Stimulated activated CD4-positive, alpha-beta T cell treated with anti-CD3 and anti-CD28 coated beads, Interleukin-1b, Interleukin-23, amount 100 ng/mL, for 24 hours (primary cell): ENCODE data around the gene PLD1.

Experiments
- DNase-seq, 4 experiments: peaks; one replicate each; pipeline ENCODE4 v3.0.0-alpha.2; 2020; ENCODE audit warnings: low read depth in 4 of 4, low spot score in 1 of 4

The PLD1 gene

DNA sequence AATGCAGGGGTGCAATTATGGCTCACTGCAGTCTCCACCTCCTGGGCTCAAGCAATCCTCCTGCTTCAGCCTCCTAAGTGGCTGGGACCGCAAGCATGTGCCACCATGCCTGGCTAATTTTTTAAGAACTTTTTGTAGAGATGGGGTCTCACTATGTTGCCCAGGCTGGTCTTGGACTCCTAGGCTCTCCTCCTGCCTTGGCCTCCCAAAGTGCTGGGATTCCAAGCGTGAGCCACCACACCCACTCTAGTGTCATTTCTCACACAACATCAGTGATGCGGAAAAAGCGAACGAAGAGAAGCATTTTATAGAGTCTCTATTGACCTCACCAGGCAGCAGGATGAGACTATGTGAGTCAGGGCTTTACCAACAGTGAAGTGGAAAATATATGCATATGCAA, 137.7 kb downstream of the PLD1 start:
- no peak for DNase-seq

DNA sequence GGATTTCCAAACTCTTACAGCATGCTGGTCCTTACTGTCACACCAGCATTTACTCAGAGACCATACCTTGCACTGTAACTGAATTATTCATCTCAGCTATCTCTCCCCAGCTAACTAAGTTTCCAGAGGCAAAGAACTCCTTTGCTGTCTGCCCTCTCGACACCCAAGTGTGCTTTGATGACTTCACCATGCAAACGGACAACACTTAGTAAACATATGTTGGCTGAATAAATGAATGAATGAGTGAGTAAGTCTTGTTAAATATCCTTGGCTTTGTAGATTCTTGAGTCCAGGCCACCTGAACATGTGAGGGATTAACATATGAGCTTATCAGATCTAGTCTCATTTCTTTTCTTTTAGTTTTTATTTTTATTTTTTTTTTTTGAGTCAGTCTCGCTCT, 138.2 kb downstream of the PLD1 start:
- DNase-seq, result no peak

DNA sequence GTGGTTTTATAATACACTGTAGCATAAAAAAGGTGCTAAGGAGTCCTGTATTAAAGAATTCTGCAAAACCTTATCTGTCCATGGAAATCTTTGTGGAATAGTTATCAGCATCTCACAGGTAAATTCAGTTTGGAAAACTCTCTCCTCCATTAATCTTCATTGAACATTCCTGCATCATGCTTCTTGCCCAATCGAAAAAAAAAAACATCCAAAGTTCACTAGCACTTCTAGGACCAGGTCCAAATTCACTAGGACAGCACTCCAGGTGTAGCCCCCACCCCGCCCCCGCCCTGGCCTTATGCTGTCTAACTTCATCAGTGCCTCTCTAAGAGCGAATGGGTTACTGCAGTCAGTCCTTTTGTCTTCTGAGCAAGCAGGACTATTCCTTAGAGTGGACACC, 138.6 kb downstream of the PLD1 start:
- DNase-seq, result no peak

DNA sequence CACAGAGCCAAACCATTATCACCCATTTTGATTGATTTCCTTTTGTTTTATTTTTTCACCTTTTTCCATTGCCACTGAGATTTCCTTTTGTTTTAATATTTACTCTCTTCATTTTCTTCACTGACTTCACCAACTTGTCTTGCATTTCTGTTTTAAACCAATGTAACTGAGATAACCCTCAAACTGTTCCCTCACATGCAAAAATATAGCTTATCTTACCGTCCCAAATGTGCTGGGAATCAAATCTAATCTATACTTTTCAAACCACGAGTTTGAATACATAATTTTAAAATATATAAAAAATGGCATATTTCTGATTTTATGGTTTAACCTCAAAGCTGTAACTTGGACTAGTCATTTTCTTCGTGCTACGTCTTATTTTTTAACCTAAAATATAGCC, 143.8 kb downstream of the PLD1 start:
- no peak for DNase-seq

DNA sequence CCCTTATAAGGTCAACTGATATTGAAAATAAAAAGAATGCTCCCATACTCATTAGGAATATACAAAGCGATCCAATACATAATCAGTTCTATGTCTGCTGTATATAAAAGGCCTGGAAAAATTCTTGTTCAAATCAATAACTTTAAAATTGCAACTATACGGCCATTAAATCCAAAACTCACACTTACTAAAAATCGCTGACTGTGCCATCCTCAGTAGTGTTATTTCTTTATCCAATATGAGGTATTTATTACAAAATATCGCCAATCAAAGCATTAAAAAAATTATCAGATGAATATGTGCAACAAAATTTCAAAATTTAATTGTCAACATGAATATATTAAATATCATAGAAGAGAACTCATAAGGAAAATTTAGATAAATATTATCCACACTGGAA, 146.5 kb downstream of the PLD1 start:
- DNase-seq, result no peak

DNA sequence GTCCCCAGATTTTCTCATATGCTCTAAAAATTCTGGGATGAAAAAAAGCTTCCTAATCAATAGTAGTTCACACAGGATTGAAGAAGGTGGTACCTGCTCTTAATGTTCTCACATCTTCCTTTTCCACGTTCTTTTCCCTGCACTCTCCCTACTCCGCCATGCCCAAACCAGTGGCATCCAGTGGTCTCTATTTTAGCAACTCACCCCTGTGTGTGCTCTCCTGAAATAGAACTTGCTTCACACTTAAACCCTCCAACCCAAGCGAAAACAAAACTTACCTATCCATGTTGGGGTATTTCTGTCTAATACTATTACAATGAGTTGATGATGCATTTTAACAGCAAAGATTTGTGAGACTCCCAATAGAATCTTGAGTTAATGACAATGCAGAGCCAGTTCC, 148.8 kb downstream of the PLD1 start:
- no peak for DNase-seq

DNA sequence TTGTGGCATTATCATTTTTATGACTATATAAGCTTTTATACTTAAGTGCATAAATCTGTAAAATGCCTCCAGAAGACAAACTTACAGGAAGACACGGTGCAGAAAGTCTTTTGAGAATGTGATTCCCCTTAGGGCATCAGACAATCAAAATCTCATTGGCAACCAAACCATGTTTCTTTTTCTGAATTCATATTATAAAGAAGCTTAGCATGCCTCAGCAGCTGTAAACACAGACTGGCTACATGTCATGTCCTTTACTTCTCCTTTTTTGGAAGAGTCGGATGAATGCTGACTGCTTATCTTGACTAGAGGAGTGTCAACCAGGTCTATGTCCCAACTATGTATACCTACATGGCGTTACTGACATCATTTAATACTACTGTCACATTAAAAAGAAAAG, 150.1 kb downstream of the PLD1 start:
- DNase-seq, result no peak

DNA sequence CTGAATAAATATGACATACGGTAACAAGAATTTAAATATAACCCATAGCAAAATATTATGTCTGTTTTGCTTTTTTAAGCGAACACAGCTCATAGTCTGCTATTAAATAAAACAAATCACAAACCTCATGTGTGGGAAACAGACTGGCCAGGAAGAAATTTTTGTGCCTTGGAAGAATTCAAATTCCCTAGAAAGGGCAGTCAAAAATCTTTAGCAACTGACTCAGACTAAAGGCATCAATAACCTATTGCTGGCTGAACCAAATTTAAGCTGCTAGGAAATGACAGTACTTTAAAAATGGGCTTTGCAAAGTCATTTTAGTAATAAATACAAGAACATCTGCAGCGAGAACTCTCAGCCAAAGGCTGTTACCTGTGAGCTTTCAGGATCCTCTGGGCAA, 151.4 kb downstream of the PLD1 start:
- DNase-seq, result no peak

DNA sequence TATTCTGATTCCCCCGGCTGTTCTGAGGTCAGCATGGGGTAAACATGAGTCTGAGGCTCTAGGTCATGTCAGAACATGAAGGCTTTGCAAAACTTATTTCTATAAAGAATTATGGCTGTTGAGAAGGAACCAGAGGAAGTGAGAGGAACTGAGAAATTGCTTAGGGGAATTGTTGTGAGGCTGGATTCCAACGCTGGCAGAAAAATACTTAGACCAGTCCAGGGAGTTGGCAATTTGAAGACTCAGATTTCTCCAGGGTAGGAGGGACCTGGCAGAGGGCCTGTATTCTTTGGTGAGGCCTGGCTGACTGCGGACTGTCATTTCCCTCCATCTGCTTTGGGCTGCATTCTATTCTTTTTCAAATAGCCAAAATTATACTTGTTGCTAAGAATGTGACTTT, 155.5 kb downstream of the PLD1 start:
- DNase-seq, result no peak

DNA sequence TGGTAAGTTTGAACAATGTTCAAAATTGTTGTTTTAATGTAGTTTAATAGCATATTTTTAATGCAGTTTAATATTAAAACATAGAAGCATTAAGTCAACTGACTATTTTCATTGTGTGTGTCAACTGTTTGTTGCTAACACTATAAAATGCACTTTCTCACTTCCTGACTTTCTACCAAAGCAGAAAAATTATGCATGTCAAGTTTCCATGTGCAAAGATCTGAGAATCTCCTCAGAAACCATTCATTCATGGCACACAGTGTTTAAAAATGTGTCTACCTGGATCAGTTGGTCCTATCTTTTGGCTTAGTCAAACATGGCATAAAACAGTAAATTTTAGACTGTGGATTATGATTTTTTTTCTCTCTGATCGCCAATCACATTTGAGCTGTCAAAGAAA, 156.0 kb downstream of the PLD1 start:
- no peak for DNase-seq

DNA sequence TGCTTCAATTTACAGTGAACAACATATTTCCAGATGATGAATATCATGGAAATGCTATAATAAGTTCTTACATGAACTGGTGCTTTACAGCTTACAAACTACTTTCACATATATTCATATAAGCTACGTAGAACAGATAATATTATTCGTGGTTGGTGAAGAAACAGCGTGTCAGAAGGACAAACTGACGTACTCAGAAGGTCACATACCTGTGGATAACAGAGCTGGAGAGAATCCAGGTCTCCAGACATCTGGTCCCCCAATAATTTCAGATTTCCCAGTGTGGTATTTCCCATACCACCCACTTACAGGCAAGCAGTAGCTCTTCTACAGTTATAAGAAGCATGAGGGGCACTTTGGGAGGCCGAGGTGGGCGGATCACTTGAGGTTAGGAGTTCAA, 156.6 kb downstream of the PLD1 start:
- DNase-seq, result no peak

DNA sequence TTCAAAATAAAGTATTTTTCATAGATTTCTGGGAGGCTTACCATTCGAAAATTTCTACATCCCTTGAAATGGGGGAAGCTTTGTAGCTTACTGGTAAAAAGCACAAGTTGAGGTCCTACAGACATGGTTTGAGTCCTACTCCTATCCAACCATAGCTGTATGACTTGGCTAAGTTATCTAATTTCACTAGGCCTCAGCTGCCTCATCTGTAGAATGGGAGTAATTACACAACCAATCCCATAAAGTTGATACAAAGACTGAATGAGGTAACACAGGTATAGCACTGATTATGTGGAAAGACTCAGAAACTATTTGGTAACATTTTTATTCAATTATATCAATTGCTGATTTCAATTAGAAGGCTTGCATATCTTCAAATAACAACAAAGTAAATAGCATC, 157.4 kb downstream of the PLD1 start:
- no peak for DNase-seq

DNA sequence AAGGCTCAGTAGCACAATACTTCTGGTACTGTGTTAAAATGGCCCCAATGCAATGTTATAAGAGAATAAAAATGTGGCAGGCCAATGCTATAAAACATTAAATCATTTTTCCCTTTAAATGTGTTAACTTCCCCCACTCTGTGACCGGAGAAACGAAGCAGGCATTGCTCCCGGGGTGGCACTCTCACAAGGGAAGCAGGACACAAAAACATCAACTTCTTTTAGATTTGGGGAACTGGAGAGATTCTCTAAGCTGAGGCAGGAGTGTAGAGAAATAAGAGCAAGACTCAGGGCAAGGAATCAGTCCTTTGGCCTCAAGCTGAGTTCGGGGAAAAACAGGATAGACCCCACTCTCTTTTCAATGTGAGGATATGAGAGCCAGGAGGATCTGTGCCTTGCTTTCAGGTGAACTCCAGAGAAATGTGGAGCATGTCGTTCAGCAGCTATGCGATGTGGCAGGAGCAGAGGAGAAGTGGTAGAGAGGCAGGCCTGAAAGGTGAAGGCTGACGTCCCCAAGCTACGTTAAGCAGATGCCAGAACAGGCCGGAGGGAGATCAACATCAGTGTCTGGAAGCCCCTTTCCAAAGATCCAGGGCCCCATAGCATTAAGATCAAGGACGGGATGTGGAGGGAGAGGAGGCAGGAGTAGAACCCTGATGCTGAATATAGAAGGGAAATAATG, 160.2 kb downstream of the PLD1 start:
- DNase-seq, result no peak

DNA sequence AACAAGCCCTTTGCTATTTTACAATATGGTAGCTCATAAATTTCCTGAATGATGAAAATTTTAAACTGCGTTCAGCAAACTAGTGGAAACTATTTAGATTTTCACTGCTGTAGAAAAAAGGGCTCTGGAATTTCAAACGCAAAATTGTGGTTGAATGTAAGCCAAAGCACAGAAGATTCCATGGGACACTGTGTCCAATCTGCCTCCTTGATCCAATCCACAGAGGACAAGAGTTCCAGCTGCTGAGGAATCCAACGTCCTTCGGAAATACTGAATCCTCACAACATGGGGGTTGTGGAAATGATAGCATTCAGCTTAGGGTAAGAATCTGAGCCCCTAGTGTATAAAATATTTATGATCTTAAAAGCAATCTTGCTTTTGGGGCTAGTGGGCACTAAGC, 161.0 kb downstream of the PLD1 start:
- DNase-seq, result no peak

DNA sequence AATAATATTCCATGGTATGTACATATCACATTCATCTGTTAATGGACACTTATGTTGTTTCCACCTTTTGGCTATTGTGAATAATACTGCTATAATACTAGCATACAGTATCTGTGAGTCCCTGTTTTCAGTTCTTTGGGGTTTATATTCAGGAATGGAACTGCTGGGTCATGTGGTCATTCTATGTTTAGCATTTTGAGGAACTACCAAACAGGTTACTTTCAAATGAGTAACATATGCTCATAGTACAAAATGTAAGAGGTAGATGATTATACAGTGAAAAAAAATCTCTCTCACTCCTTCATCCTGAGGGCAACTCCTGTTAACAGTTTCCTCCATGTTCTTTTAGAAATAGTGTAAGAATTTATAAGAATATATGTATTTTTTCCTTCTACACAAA, 162.2 kb downstream of the PLD1 start:
- no peak for DNase-seq

DNA sequence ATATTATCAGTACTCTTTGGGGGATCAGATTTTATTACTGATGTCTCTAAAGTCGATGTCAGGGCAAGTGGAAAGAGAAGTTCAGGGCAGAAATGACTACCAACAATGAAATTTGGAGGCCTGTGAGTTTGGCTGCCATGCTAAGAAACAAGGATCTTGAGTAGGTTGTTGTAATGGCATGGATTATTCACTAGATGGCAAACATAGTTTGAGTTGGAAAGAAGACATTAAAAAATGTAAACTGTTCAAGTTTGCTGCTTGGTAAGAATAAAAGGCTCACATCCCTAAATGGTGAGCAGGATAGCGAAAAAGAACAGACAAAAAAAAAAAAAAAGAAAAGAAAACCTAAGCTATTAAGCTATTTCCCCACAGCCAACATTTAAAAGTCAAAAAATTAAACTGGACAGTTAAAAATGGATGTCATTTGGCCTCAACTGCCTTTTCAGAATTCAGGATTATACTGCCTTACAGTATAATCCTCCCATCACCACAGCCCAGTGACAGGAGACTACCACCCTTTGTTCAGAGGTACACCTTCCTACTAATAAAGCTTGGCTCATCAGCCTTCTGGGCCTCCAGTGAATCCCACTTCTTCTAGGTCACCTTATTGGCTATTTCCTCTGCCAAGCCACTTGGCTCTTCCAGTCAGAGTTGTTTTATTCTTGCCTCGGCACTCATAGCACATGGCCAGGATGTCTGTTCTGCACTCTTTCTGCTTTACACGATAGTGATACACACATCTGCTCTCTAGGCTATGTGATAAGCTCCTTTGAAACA, 163.7 kb downstream of the PLD1 start:
- no peak for DNase-seq

DNA sequence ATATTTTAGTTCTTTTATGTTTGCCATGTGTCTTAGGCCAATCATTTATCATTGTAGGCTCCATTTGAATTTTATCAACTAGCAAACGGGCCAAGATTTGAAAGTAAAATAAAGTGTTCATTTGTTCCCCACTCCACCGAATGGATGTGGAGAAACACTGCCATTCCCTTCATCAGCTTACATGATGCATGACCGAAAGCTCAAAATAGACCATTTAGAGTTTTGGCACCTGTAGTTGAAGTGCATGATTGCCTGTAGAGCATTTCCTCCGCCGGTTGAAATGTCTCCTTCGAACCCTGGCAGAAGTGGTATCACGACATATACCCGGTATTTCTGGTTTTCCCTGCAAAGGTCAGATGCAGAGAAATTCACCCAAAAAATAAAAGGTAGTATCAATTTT, 165.6 kb downstream of the PLD1 start:
- no peak for DNase-seq

DNA sequence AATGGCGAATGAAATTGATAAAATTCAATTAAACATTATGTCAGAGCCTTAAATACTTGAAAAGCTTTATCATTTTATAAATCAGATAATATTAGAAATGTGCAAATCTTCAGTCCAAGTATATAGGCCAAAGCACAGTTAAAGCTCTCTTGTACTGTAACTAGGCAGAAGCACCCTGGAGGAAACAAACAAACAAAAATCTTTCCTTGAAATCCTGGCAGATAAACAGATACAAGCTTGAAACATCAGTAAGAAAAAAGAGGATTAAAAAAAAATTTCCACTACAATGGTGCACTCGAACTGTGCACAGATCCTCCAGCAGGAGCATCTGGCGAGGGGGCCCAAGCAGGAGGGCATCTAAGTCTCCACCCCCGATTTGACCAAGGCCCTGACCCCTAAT, 166.6 kb downstream of the PLD1 start:
- DNase-seq, result no peak

DNA sequence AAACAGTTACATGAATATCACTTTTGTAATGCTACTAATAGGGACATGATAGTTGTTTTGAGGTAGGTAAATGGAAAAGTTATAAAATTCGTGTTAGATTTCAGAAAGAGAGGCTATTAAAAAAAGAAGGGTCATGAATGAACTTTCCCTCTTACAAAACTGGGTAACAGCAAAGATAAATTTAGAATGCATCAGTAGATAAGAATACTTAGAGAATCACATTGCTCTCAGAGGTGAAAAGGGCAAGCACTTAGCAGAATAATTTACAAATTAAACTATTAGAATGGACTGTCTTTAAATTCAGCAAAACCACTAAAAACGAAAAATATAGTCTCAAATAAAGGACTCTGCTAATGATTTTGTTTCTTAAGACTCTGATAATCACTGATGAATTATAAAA, 167.2 kb downstream of the PLD1 start:
- no peak for DNase-seq

DNA sequence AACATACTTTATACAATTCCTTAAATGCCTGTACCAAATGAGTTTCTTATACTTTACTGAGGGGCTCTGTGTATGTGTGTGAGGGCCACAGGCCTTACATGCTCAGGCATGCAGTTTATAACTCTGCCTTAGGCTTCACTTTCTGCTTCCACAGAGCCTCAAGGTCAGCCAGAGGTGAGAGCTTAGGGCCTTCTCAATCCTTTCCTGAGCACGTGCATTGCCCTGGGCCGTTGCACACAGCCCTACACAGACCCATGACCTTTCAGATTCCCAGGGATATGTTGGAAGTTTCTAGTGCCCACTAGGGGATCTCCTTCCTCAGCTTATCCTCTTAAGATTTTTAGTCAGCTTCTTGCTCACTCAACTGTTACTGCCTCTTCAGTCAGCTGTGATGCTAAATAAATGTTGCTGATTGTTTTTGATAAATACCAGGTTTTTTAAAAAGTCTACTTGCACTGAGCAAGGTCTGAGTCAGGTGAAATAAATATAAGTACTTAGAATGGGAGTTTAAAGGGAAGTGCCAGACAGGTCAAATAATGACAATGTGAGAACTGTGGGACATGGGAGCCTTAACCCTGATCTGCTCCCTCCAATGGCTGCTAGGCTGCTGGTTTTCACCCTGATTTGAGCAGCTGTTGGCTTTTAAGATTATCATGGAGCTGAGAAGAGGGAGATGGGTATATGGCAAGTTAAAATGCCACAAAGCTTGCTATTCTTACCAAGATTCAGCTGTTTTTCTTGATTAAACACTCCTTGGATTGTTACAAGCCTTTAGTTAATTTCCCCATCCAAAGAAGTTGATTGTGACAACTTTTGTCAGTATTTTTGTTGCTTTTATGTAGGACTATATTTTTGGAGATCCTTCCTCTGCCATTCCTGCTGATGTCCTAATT, 169.5 kb downstream of the PLD1 start:
- no peak for DNase-seq

DNA sequence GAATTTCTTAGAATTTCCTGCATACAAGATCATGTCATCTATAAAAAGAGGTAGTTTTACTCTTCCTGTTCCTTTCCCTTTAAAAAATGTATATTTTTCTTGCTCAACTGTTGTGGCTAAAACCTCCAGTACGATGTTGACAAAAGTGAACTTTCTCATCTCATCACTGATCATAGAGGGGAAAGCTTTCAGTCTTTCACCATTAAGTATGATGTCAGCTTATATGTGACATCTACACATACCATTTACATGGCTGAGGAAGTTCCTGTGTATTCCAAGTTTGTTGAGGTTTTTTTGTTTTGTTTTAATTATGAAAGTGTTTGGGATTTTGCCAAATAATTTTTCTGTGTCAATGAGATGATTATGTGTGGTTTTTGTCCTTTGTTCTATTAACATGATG, 173.6 kb downstream of the PLD1 start:
- DNase-seq, result no peak

DNA sequence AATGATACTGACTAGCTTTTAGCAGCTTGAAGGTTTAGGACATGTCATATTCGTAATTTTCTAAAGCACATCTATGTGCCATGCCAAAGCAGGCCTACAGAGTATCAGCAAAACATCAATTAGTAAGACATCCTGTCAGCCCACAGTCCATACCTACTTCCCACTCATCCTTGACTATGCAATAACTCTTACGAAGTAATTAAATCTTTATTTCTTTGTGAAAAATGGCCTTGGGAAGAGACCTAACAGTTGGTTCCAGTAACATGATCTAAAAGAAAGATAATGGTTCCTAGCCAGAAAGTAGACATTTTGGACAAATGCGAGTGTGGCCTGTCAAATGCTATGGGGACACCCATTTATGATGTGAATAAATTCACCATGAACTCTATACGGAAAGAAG, 177.5 kb downstream of the PLD1 start:
- DNase-seq, result no peak
